NCI-H1694 (cell line): Measurements from ENCODE around the gene SPCS2.

Experiments used
- DNase-seq: peaks from one replicate; lab custom pipeline; 2025; lab: John Stamatoyannopoulos, UW

The SPCS2 gene

DNA sequence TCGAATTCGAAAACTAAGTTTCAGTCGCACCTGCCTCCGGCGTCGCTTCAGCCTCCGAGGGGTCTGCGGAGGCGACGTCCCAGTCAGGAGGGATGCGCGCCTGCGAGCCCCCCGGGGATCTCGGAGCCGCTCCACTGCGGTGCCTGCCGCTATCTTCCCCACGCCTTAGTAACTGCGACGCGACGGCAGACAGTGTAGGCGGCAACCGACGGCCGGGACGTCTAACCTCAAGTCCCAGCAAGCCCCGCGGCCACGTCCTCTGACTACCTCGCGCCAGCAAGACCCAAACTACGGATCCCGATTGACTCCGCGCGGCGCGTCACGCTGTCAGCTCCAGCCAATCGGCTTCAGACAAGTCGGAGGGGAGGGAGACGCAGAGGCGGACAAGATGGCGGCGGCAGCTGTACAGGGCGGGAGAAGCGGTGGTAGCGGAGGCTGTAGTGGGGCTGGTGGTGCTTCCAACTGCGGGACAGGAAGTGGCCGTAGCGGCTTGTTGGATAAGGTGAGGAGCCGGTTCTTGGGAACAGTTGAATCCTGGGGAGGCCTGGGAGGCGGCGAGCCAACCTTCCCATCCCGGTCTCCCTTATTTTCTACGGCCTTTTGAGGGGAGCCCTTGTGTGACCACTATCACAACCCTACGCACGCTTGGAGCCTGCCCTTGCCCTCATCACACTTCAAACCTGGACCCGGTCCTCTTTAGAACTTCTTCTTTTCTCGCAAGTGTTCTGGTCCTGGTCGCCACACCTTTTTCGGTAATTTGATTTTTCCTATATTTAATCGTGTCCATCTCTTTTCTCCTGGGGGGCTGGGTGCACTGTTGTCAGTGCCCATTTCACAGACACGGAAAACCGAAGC lies at the start of gene SPCS2, which contains the start of gene XRRA1:
Gene SPCS2, plus strand, starts transcription at position 369 of the 855 bp plus-strand sequence. Its CDS starts 20 bp downstream, at position 389.
Gene XRRA1, minus strand, starts transcription at position 194 of the 855 bp plus-strand sequence. CDS start 8,213 bp downstream, outside the sequence.
- DNase-seq, result peak; percentile 89

DNA sequence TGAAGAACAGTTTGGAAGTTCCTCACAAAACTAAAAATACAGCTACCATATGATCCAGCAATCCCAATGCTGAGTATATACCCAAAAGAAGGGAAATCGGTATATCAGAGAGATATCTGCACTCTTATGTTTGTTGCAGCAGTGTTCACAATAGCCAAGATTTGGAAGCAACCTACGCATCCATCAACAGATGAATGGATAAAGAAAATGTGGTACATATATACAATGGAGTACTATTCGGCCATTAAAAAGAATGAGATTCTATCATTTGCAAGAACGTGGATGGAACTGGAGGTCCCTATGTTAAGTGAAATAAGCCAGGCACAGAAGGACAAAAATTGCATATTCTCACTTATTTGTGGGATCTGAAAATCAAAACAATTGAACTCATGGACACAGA lies 46.7 kb upstream of the SPCS2 start:
- DNase-seq, result no peak

DNA sequence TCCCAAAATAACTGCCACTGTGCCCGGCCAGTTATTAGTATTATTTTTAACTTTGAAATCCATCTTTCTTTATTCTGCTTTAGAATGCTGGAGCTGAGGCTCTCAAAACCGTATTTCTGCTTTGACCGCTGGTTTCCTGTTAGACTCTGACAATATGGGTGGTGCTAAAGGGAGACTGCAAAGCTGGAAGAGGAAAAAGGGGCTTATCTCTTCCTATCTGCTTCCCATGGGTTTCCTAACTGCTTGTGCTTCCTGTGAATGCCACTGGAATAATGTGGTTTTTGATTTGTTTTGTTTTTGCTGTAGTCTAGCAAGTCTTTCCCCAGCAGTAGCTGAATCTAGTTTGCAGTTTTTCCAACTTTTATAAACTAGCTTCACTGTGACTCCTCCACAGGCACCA lies 43.7 kb upstream of the SPCS2 start:
- no peak for DNase-seq

DNA sequence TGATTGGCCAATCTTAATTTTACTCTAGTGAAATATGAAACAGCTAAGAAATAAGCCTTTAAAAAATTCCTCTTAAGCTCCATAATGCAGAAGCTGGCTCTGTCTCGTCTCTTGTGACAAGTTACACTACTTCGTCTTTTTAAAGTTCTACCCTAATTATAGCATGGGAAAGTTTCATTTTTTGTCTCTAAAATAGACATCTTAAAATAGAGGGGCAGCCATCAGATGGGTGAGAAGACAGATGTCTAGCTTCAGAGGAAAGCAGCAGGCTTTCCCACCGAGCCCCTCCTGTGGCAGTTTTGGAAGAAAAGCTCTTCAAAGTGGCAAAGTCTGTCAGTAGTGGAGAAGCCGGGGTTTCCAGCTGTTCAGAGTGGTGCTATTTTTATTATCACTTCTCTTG lies 39.7 kb upstream of the SPCS2 start:
- DNase-seq, result no peak

DNA sequence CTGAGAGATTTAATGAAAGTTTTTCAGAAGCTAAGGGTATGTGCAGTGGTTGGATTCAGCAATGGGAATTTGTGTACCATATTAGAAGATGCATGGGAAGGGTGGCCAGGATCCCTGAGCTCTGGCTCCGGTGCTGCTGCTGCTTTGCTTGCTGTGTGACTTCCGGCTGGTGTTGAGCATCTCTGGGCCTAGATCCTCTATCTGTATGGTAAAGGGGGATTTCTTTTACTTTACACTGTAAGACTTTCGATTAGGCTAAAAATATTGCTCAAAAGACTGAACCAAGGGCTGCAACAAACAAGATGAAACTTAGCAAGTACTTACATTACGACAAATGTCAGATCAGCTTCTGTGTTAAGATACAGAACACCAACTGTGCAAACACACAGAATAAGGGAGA lies 39.3 kb upstream of the SPCS2 start:
- no peak for DNase-seq

DNA sequence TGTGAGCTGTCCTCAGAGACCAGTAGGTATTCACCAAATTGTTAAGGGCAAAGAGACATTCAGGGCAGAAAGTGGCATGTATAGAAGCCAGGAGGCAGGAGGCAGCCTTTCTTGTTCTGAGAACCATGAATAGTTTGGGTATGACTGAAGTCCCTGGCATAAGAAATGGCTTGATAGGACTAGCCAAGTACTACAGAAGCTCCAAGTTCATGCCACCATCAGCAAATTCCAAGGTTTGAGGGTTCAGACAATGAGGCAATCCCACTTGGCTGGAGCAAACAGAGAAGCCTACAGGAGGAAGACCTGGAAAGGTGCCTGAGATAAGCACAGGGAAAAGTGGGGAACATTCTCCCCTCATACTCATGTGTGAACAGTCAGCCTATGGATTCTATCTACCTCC lies 25.9 kb upstream of the SPCS2 start:
- DNase-seq, result no peak

DNA sequence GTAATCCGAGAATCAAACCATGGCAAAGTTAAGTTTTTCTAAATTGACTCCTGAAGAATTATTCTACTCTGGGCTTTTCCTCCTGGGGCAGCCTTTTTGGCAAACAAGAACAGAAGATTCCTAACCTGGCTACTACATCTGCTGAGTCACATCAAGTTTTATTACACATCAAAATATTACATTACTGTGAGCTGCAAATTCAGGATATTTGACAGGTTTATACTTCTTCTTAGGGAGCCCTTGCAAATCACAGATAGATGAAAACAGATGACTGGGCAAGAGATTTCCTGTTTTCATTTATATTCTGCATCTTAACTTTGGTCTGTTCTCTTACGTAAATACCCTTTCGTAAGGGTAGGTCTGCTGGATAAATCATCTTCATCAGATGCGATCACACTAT lies 23.8 kb upstream of the SPCS2 start:
- DNase-seq, result no peak

DNA sequence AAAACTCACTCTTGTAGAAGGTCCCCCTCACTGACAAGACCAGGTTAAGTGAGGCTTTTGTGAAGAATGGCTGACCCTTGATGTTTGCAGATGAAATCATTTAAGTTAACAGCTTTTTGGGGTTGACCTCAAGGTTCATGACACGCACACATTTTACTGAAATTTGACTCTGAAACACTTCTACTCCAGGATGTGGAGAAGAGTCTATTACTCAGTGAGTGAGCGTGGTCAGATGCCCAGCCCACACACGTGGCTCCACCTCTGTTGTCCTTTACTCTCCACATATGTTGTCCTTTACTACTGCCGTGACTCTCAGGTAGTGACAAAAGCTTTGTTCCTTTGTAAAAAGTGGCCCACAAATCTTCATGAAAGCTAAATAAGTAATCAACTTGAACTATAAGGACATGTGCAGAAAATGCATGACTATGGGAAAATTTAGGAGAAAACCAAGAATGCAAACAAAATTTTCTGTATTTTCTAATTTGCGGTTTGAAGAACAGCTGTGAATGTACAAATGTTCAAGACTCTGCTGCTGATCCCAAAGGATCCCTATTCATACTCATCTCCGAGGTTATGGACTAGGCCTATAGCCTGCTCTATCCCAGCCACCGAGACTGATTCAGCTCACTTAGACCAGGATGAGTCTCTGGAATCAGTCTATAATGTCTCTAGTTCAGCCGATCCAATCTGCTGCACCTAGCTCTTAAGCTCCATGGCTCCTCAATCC lies 22.6 kb upstream of the SPCS2 start:
- DNase-seq, result no peak

DNA sequence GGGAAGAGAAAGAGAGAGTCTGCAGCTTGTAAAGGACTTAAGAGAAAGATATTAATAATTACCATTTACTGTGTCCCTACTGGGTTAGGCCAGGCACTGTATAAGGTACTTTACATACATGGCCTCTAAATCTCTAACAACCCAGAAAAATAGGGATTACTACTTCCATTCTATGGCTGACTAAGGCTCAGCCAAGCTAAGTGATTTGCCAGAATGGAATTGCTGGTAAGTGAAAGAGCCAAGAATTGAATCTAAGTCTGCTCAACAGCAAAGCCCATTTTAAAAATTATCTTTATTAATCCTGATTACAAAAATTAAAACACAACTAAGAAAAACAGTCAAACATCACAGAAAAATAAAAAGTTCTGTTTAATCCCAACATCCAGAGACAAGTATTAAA lies 21.6 kb upstream of the SPCS2 start:
- no peak for DNase-seq

DNA sequence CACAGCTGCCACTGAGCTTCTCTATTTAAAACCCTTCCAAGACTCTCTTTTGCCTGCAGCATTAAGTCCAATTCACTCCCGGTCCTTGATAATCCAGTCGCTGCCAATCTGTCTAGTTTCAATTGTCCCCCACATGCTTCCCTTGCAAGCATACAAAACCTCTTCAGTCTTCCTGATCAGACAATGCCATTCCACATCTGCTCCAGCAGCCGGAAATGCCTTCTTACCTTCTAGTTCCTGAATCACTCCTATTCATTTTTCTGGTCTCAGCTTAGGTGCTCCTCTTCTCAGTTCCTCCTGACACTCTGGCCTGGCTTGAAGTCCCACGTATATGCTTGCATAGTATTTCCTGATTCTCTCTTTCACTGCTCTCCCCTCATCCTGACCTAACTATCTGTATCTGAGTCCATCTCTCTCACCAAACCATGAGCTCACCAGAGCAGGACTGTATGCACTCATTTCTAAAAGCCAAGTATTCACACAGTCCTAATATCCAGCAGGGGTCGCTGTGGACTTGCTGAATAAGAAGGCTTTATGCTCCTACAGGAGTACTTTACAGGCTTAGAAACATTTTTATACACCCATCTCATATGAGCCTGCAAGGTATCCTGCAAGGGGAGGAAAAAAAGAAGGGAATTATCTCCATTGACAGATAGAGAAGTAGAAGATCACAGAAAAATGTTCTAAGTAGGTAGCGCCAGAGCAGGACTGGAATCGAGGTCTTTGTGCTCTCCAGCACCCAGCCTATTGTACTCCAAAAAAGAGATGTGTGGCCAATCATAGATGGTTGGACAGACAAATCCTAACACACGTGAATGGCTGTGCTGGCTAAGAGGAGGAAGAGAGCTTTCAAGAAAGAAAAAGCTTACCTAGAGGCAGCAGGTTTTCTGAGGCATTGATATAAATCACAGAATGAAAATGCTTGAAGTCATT lies 19.4 kb upstream of the SPCS2 start:
- peak; percentile 68 for DNase-seq

DNA sequence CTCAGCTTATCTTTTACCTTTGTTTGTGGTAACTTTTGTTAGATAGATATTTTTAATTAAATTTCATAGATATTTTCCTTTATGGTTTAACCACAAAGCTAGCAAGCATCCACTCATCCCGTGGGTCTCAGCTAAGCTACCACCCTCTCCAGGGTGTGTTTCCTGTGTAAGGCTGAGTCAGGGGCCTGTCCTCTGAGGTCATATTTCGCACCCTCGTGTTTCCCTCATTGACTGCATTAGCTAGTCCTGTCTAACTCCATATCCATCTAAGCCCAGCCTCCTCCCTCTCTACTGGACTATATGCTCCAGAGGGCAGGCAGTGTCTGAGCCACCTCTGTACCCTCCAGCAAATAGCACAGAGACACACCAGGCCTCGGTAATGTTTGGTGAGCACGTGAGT lies 16.9 kb upstream of the SPCS2 start:
- no peak for DNase-seq

DNA sequence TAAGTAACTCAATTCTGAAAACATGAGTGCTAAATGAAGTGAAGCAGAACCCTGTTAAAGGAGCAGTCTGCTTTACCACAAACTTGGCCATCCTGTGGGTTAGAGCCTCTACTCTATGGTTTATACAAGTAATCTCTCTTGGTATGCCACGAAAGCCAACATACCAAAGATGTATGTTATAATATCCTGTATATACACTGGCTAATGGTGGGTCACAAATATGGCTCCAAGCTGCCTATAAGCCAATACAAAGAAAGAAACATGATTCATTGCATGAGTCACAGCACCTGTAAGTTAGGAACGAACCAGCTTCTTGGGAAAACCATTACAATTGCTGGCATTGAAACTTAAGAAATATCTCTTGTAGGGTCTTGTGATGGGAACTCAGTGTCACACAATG lies 16.3 kb upstream of the SPCS2 start:
- DNase-seq, result no peak

DNA sequence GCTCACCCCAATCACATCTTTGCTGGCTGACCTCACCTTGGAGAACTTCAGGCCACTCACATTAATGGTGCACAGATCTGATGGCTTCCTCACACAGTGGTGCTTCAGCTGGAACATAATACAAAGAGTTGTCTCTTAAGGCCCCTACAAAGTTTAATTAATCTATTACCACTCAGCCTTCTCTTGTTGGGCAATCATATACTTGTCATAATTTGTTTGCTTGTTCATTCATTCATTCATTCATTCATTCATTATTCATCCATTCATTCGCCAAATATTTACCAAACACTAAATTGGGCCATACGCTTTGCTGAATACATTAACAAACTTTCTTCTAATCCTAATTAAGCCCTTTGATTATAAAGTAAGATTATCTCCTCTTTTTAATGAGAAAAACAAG lies 15.3 kb upstream of the SPCS2 start:
- no peak for DNase-seq

DNA sequence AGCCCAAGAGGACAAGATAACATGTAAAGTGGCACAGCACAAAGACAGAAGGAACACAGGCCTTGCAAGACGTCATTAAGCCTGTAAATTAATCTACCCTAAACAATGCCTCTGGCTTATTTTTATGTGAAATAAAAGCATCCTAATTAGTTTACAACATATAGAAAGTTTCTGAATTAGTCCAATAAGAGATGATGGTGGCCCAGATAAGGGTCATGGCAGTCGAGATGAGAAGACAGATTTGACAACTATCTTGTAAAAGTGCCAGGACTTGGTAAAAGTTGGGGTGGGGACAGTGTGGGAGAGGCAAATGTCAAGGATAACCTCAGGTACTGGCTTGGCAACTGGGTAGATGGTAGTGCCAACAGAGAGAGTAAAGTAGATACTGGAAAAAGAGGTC lies 13.8 kb upstream of the SPCS2 start:
- DNase-seq, result no peak

DNA sequence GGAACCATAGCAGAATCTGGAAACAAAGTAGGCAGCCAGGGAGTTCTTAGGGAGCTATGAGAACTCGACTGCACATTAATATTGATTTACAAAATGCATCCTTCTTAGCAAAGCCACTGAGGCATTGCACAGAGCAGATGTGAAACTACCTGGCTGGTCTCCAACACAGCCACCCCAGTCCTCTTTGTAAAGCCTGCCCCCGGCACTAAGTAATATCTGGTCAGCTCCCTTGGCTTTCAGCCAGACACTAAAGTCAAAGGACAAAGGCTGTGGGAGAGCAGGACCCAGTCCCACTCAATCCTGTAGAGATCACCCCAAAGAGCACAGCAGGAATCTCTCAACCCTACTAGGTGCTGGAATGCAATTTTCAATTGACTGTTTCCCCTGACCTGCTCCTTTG lies 13.0 kb upstream of the SPCS2 start:
- DNase-seq, result no peak

DNA sequence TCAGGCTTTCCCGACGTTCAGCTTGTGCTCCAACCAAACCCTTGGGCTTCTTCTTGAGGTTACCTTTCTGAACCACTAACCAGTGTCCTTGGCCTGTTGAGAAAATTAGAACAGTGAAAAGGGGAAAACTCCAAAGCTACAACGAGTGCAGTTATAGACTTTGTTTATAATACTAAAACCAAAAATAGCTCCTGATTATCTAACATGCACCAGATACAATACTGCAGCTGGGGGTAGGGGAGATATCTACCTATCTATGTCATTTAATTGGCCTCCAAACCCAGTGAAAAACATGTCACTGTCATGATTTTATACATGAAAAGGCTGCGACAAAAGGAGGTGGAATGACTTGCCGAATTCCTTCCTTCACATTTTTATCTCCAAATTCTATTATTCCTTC lies 12.1 kb upstream of the SPCS2 start:
- no peak for DNase-seq

DNA sequence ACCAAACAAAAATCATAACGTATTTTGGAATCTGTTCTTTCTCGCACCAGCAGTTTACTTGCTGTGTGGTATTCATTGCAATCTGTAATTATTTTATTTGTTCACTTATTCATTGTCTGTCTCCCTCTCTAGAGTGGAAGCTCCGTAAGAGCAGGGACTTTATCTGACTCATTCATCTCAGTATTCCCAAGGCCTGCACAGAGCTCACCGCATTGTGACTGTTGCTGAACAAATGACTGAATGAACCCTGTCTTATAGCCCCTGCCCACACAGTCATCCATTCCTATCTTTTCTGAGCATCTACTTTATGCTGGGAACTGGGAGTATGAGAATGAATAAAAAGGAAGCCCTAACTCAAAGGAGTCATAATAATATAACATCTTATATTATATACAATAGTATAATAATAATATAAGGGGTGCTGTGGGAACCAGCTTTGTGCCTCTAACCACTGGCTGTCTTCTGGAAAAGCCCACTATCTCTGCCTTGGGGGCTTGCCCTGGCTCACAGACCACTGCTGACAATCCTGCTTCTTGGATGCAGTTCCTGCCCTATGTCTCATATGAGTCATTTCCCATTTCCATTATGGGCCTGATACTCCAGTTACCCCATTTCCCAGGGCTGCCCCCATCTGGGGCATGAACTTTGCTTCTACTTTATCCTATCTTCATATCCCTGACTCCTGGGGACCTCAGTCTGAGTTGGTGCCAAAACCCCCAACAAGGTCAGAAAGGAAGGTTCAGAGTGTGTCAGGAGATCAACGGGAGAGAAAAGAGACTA lies 11.2 kb upstream of the SPCS2 start:
- DNase-seq, result no peak

DNA sequence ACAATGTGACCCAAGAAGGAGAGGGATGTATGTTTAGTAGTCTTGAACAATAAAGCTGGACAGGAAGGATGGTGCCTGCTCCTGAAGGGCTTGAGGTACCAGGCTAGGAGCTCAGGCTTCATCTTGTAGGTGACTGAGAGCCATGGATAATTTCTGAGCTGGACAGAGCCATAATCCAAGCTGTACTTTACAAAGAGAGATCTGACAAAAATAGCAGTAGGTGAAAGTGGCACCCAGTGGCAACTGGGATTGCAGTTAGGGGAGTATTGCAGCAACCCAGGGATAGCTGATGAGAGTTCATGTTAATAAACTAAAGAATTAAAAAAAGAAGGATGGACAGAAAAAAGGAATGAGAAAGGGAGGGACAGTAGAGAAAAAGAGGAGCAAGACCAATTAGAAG lies 7.6 kb upstream of the SPCS2 start:
- no peak for DNase-seq

DNA sequence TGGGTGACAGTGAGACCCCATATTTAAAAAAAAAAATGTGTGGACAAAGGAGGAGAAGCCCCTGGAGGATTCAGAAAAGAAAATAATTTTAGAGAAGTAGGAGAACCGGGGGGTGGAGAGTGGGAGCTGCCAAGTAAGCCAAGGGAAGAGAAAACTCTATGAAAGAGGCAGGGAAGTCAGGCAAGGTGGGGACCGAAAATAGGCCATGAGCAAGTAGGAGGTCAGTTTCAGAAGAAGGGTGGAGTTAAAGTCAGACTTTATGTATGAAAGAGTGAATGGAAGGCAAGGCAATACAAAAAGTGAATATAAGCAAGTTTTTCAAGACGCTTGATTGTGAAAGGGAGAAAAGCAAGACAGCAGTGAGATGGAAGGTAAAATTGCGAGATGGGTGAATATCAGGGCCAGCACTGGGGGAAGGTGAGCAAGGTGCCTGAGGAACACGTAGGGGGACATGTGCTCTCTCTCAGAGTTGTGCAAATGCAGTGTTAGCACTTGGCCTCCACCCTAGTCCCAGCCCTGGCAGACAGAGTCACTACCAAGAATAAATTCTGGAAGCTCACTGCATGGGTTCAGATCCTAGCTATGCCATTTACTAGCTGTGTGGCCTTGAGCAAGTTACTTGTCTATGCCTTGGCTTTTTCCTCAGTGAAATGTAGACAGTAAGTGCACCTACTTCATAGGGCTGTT lies 6.8 kb upstream of the SPCS2 start:
- DNase-seq, result no peak

DNA sequence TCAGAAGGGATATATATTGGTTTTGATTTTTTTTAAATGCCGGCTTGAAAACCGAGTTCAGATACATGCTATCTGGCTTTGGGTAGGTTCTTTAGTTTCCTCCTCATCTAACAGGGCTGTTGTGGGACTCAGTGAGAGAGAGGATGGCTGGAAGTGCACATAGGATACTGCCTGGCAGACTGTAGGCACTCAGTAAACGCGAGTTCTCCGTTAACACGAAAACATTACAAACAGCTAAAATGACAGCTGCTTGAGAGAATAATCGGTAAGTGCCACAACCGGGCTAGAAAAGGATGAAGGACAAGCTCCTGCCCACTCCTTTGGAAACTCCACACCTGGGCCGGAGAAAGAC lies 544 bp upstream of the SPCS2 start:
- DNase-seq, result no peak

DNA sequence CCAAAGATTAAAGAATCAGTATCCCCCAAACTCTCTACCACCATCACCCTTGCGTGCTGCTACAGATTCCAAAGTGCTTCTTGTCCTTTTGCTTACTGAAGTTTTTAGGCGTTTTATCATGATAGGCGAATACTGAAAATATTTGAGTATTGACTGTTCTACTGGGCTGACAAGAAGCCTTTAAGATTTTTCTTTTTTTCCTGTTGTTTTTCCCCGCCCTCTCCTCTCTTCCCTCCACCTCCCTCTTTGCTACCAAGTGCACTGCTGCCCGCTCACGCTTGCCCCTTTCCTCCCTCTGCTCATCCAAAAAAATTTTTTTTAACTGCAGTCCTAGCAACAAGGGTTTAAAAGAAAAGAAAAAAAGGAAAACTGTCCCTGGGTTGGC lies 679 bp downstream of the SPCS2 start:
- DNase-seq, result no peak
